Stimulated activated CD4-positive, alpha-beta T cell treated with anti-CD3 and anti-CD28 coated beads, TNF-alpha, amount 100 ng/mL, for 1 hour (primary cell): ENCODE results near the gene ZSCAN16.

Experiments used
- DNase-seq, 3 donors: peaks; one replicate each; pipeline ENCODE4 v3.0.0-alpha.2; 2020; ENCODE audit warnings: low read depth in 3 of 3, low spot score in 1 of 3

ZSCAN16 gene

DNA sequence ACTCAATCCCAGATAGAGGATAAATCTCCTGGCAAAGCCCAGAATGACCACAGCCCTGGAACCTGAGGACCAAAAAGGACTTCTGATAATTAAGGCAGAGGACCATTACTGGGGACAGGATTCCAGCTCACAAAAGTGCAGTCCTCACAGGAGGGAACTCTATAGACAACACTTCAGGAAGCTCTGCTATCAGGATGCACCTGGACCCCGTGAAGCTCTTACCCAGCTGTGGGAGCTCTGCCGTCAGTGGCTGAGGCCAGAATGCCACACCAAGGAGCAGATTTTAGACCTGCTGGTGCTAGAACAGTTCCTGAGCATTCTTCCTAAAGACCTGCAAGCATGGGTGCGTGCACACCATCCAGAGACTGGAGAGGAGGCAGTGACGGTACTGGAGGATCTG, 992 bp downstream of the ZSCAN16 start:
- DNase-seq: no peak

DNA sequence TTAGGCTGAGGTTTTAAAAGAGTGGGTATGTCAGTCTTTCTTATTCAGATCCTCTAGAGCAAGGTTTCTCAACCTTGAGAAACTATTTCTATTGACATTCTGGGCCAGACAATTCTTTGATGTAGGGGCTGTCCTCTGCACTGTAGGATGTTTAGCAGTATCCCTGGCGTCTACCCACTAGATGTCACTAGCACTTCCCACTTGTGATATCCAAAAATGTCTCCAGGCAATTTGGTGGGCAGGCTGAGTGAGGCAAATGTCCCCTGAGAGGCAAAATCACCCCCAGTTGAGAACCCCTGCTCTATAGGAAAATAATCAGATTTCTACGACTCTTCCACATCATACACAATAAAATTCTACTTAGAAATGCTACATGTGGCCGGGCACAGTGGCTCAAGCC, 9.6 kb downstream of the ZSCAN16 start:
- no peak for DNase-seq

DNA sequence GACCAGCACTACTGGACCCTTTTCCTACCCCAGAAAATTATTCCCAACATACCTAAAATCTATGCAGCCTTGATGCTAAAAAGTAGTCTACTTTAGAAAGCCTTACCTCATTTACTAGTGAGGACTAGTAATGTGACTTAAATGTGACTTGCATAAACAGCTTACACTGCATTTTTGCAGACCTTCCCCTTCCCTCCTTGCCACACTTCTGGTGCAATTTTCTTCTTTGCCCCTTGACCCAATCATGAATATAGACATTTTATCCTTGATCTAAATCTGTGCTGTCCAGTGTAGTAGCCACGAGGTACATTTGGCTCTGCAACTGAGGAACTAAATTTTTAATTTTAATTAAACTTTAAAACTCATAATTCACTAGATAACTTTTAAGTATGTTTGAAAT, 10.3 kb downstream of the ZSCAN16 start:
- DNase-seq: no peak

DNA sequence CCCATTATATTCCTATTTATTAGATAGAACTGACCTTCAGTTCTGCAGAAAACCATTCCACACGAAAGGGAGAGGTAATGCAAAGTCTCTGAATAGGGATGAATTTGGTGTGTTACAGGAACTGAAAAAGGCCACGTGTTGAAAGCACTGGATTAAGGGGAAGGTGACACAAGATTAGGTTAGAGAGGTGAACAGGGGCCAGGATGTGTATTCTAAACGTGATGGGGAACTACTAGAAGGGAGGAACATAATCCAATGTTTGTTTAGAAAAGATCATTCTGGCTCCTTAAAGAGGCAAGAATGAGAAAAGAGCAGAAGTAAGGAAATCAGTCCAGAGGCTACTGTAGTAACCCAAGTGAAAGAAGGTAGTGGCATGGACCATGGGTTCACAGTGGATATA, 11.0 kb downstream of the ZSCAN16 start:
- no peak for DNase-seq

DNA sequence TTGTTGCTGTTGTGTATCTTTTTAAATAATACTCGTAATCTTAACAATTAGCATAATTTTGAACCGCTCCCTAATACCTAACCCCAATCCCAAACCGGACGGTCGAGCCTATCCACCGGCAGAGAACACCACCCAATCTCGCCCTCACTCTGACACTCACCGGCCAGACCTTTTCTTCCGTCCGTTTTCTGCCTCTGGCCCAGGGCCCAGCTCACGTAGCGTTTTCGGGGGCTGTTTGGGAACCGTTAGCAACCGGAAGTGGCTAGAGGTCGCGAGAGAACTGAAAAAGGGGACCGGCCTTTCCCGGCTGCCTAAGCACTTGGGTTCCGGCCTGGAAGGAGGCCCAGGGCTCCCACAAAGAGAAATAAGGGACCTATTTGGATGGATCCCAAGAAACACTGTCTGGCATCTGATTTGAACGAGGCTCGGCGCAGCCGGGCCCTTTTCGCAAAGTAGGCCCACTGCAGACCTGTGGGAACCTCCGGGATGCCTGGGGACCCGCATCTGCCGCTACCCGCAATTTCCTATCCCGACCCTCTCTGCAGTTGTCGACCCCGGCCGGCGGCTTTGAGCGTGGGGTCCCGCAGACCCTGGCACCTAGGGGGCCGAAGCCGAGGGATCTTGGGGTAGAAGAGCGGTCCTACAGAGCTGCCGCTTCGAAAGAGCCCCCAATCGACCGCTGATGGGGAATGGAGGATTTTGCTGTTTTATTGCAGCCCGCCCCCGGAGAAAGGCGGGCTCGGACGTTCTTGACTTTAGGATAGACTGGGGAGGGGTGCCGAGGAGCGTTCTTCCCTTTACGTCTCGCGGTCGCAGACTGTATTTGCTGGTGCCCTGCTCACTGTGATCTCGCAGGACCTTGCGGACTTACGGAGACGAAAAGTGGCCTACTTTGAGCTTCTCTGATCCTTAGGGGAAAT, 12.4 kb downstream of the ZSCAN16 start:
- peak; percentile 37 to 60 (median 47) for DNase-seq

DNA sequence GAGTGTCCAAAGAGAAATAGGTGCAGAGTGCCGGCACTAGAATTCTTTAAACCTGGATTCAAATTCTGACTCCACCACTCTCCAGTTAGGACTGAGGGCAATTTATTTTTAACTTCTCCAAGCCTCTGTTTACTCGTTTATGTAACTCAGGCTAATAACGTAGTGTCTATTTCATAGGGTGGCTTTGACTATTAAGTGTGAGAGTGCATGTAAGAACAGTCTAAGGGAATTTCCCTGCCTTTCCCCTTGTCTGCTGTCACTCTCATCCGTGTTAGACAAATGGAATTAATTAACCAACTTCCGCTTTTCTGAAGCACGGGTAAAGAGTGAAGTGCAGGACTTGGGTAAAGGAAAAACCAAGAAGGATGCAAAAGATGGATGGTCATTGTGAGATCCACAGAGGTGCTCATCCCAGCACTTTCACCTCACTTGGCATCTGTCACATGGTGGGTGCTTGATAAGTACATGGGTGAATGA, 13.1 kb downstream of the ZSCAN16 start:
- DNase-seq: peak in 1 of 3 donors; percentile 3

DNA sequence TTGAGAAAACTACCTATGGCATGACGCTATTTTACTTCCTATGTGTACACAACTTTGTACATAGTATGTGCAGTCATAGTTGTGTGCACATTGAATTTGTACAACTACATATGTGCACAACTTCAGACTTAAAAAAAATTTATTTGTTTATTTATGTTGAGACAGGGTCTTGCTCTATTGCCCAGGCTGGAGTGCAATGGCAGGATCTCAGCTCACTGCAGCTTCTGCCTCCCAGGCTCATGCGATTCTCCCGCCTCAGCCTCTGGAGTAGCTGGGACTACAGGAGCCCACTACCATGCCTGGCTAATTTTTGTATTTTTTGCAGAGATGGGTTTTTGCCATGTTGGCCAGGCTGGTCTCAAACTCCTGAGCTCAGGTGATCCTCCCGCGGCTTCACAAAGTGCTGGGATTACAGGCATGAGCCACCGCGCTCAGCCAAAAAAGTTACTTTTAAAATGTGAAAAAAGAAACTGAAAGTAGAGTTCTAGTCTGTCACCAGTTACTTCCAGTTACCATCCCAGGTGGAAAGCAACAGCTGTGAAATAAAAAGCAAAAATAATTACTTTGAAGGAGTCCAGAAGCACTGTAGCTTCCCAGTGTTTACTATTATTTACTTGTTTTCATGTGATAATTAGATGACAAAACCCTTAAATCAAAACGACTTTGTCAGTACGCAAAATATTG, 15.6 kb downstream of the ZSCAN16 start:
- DNase-seq: no peak

DNA sequence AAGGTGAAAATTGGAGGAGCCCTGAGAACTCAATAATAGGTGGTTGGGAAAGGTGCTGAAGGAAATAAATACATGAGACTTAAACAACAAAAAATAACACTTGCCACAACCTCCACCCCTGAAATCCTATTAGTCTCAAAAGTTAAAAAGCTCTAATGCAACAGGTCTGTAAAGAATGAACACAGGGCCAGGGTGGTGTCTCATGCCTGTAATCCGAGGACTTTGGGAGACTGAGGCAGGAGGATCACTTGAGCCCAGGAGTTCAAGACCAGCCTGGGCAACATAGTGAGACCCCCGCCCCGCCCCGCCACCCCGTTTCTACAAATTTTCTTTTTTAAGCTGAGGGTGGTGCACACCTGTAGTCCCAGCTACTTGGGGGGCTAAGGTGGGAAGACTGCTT, 16.2 kb downstream of the ZSCAN16 start:
- DNase-seq: no peak

DNA sequence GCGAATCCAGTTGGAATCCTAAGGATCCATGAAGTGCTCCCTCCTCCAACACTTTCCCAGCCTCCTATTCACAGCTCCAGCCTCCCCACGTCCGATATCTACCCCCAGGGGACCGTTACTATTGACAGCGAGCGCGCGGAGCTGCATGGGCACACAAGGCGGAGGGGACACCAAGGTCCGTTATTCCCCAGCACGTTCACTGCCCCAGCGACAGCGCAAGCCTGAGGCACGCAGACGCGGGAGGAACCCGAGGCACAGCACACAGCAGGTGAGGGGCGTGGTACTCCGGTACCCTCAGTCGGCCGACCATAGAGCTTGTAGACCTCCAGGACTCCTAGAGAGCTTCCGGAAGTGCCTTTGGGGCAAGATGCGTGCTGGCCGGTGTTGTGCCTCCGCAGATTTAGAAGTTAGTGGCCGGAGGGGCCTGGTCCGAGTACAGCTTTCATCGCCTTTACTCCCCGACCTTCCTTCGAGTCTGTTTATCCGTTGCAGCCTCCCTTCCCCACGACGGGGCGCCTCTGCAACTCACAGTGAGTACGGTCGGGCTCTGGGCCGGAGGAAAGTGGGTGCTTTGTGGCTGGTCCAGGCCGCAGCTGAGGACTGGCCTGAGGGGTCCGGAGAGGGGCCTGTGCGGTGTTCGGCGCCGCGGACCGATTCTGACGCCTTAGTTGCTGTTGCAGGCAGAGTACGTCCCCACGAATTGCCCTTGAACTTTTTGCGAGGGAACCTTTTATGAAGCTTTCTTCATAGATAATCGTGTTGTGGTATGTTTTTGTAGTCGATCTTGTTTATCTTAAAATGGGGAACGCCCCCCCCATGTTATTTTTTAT, 17.3 kb downstream of the ZSCAN16 start, which contains the start of gene ZKSCAN8:
TSS of gene ZKSCAN8 (plus strand) at position 384 of the 830 bp plus-strand sequence. CDS start 6,525 bp downstream, outside the sequence.
- DNase-seq: peak; percentile 49 to 57 (median 53)

DNA sequence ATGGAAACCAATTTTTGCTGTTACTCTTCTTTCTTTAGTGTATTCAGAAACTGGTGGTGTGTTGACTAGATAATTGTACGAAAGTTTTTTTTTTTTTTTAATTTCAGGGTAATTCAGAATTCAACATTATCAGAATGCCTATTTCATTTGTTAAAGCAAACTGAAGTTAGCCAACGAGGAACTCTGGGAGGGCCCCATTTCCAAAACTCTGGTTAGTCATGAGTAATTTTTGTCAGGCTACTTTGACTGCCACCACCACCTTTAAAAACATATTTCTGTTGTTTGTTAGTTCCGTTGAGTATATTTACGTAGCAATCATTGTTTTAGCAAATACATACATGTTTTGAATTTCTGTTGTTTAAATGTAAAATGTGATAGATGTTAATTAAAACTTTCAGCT, 18.0 kb downstream of the ZSCAN16 start:
- no peak for DNase-seq

DNA sequence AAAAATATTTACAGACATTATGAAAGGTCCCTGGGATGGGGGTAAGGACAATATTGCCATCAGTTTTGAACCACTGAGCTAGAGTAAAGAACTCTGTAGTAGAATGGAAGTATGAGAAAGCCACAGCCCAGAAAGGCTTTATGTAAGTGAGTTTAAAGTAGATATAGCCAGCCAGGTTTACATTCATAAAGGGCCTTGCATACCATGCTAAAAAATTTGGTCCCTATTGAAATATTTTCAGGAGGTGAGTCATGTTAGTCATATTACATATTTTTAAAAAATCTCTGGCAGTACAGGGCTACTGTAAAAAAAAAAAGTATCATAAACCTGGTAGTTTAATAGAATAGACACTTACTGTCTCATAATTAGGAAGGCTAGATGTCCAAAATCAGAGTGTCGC, 20.8 kb downstream of the ZSCAN16 start:
- DNase-seq: no peak

DNA sequence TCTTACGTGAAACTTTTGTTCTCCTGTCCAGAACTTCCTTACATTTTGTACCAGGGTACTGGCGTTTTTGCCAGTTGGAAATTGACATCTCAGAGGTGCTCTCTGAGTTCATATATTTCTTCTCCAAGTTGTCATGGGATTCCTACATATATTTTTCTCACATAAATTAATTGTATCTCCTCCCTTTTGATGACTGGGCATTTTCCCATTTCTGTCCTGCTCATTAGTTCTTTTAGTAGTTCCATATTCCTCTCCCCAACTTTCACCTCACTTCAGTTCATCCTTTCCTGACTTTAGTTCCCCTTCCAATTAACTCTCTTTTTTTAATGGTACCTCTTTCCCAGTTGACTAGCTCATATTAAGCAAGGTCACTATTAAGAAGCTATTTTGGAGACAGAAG, 28.1 kb downstream of the ZSCAN16 start:
- DNase-seq: no peak

DNA sequence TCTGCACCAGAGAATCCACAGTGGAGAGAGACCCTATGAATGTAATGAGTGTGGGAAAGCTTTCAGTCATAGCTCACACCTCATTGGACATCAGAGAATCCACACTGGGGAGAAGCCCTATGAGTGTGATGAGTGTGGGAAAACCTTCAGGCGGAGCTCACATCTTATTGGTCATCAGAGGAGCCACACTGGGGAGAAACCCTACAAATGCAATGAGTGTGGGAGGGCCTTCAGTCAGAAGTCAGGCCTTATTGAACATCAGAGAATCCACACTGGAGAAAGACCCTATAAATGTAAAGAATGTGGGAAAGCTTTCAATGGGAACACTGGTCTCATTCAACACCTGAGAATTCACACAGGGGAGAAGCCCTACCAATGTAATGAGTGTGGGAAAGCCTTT, 29.1 kb downstream of the ZSCAN16 start:
- DNase-seq: no peak

DNA sequence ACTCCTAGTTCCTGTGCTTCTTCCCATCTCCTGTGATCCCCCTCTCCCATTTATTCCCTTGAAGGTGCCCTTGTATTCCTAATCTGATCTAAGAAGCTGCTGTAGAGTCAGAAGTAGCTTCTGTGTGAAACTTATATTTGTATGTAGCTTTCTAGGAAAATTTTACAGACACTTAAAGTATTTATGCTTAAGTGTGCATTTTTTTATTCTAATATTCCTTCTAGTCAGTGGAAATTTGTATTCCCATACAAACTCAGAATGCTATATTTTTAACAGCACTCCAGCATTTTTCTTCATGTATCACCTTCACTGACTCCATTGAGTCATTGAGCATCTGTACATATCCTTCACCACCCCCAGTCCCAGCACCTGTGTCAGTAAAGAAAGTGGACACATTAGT, 29.9 kb downstream of the ZSCAN16 start:
- DNase-seq: no peak

DNA sequence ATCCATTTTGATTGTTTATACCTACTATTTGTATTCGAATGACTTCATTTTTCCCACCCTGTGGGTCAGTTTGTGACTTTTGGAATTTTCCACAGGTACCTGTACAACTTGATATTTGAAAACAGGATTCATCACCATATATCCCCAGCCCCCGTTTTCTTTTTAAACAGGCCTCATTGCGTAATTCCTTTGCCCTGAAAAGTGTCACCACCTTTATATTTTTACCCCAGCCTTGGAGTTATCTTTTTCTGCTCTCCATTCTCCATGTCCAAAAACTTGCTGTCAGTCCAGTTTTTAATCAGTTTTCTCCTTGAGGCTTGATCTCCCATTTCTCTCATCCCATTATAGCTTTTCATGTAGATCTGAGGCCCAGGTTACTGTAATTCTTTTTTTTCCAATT, 33.9 kb downstream of the ZSCAN16 start:
- no peak for DNase-seq

DNA sequence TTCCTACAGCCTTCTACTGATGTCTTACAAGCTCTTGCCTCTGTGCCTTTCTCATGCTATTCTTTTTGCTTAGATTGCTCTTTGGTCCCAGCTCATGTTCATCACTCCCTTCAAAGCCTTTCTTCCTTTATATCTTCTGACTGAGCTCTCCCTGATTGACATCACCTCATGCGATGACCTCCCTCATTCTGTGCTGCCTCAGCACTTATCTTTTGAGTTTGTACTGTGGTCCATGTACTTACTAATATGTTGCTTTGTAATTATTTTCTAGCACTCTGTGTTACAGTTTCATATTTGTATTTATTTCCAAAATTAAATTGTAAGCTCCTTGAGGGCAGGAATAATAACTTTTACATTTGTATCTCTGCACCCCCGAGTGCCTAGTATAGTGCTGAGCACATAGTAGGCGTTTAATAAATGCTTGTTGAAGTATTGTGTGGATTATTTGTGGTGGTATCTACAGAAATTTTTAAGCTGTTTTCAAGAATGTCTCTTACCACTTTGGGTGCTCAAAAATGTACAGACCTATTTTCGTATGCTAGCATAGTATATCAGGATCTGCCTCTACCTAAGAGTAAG, 34.7 kb downstream of the ZSCAN16 start:
- no peak for DNase-seq

DNA sequence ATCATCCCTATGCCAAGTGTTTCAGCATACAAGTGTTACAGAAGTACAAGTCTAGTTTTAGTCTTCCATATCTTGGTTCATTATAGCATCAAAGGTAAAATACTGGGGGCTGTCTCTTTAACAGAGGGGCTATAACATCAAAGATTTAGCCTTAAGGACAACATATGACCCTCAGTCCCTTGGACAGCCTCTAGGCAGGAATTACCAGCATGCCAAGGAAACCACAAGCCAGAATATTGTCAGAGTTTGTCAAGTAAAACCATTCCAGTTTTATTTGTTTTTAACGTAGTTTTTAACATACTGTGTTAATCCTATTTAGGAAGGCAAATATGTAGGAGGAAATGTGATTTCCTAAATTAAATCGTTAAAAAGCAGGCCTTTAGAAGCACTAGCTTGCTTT, 35.8 kb downstream of the ZSCAN16 start:
- no peak for DNase-seq

DNA sequence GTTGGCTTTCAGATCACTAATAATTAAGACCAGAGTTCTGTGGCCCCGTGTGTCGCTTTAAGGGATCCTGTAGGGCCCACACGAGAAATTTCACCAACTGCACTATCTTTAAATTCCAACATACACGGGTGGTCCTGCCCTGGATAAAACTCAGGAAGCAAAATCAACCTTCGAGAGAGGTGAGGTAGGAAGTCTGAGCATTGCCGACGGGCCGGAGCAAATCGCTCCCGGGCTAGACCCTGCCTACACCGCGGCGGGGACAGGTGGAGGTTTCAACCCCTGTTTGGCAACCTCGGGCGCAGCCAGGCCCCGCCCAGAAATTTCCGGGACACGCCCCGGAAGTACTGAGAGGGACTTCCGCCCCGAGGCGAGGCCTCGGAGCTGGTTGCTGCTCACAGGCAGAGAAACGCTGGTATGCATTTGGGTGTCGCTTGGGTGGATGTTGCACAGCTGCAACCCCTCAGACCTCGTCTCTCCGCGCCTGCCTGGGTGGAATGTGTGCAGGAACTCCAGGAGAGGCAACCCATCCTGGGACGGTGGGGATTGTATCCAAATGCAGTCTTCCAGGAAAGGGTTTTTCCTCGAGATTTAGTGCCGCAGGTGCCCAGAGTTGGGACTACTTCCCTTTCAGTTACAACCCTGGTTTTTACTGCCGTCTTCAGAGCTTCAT, 37.1 kb downstream of the ZSCAN16 start:
- DNase-seq: peak in 2 of 3 donors; percentile 56 to 85

DNA sequence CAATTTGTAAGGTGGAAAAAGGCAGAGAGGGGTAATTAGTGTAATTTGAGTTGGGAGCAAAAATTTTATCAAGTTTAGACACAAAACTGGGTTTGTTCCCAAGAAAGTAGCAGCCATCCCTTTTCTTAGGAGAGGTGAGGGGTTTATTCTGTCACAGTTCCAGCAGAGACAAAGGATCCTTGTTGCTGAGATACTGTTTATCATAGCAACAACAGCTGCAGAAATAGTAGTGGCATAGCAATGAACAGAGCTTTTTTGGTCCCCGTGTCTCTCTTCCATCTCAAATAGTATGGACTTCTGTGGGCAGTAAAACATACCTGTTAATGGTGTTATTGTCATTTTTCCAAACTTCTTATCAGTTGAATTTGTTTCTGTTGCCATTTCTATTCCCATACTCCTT, 41.2 kb downstream of the ZSCAN16 start:
- no peak for DNase-seq

DNA sequence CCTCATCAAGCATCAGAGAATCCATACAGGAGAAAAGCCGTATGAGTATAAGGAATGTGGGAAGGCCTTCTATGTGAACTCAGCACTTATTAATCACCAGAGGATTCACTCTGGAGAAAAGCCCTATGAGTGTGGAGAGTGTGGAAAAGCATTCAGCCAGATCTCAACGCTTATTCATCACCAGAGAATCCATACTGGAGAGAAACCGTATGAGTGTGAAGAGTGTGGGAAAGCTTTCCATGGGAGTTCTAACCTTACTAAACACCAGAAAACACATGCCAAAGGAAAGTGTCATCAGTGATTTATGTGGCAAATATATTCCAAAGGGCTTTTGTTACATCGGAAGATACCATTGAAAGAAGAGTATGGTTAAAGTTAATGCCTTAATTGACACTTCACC, 42.7 kb downstream of the ZSCAN16 start:
- no peak for DNase-seq
